PC-3 (cell line): ENCODE measurements around the gene KCNH1.

Experiments
- CTCF ChIP-seq: fragments of 300-600 bp; sonication (generic); conservative IDR thresholded peaks from 2 replicates; pipeline ENCODE4 v1.5.1; 2017; ENCODE audit warnings: antibody characterized with exemption, low read depth, mild to moderate bottlenecking, low read length
- EZH2 ChIP-seq: fragments of 300-600 bp; sonication (generic); IDR thresholded peaks from one replicate; pipeline ENCODE4 v1.6.1; 2017; ENCODE audit warnings: antibody characterized with exemption, mild to moderate bottlenecking, low read length; ENCODE audit not compliant: unreplicated experiment
- EZH2phosphoT487 ChIP-seq: fragments of 300-600 bp; sonication (generic); IDR thresholded peaks from 2 replicates; pipeline ENCODE4 v1.6.1; 2018; ENCODE audit warnings: mild to moderate bottlenecking, antibody characterized with exemption, low read length, borderline replicate concordance

- TF ChIP-seq EZH2phosphoT487 (no peak), CTCF (no peak), EZH2 (no peak)
These were observed 195.5 kb downstream of the KCNH1 start for GRCh38 chr1:210938416-210938925.
